Panc1 (cell line): ENCODE measurements around the gene HOXD9.
A peak's percentile ranks its signal among the peaks of the same experiment; 100 is the strongest.

Experiments used
- REST ChIP-seq, 2 experiments: IDR thresholded peaks; 2 replicates each; pipeline ENCODE4 v1.6.1; 2011 to 2012; ENCODE audit warnings: low read depth in 2 of 2, control low read depth in 1 of 2, low read length in 1 of 2, mild to moderate bottlenecking in 1 of 2, moderate library complexity in 1 of 2; ENCODE audit not compliant: insufficient read depth in 1 of 2
- TCF7L2 ChIP-seq: IDR thresholded peaks from 2 replicates; pipeline ENCODE4 v1.6.1; 2011; ENCODE audit warnings: mild to moderate bottlenecking, low read depth, low read length, inconsistent platforms
- TF ChIP-seq, protein P1 (sequence below): fragments of 450-650 bp; IDR thresholded peaks from 2 replicates; pipeline ENCODE4 v1.5.1; 2017; ENCODE audit warnings: mild to moderate bottlenecking

DNA sequence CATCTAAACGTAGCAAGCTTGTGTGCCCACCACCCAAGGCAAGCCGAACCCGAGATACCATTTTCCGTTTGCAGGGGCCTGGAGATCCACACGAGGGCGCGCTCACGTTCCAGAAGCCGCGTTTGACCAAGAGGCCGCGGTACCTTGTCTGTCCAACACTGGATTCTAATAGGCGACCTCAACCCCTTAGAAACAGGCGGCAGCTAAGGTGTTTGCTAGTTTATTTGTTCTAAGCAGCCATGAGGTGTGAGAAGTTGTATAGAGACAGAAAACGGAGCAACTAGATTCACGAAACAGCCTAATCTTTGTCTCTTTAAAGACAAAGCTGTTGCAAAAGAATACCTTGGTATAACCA is 11.2 kb upstream of the HOXD9 start:
- TF ChIP-seq, protein P1, sequence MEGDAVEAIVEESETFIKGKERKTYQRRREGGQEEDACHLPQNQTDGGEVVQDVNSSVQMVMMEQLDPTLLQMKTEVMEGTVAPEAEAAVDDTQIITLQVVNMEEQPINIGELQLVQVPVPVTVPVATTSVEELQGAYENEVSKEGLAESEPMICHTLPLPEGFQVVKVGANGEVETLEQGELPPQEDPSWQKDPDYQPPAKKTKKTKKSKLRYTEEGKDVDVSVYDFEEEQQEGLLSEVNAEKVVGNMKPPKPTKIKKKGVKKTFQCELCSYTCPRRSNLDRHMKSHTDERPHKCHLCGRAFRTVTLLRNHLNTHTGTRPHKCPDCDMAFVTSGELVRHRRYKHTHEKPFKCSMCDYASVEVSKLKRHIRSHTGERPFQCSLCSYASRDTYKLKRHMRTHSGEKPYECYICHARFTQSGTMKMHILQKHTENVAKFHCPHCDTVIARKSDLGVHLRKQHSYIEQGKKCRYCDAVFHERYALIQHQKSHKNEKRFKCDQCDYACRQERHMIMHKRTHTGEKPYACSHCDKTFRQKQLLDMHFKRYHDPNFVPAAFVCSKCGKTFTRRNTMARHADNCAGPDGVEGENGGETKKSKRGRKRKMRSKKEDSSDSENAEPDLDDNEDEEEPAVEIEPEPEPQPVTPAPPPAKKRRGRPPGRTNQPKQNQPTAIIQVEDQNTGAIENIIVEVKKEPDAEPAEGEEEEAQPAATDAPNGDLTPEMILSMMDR = peak; percentile 96
- TF ChIP-seq TCF7L2 (no peak), REST (IDR thresholded peaks at IDR 0.05; ENCODE audit: insufficient read depth in 1 of 2, low read depth in 2 of 2, low read length in 1 of 2) (no peak)
